ENCODE results near the gene DHFR.

Gene DHFR

DNA sequence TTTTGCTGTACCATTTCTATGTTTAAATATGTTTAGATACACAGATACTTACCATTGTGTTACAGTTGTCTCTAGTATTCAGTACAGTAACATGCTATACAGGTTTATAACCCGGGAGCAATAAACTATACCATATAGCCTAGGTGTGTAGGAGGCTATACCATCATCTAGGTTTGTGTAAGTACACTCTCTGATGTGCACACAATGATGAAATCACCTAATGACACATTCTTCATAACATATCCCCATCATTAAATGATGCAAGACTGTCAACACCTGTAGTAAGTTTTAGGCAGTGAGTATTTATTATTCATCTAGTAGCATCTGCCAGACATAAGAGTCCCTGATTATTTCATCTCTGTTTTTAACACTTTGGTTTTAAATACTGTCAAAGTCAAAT, 7.3 kb upstream of the DHFR start:
- TF ChIP-seq NFIC (IDR thresholded peaks at IDR 0.05) (no peak), RAD21 (IDR thresholded peaks at IDR 0.05; ENCODE audit: low read depth) (no peak), FOXM1 (IDR thresholded peaks at IDR 0.05; ENCODE audit: borderline replicate concordance, low read depth) (no peak), CEBPB (IDR thresholded peaks at IDR 0.05) (no peak), TCF12 (IDR thresholded peaks at IDR 0.05; ENCODE audit: low read depth) (no peak), EP300 (IDR thresholded peaks at IDR 0.05; ENCODE audit: borderline replicate concordance) (no peak), EGR1 (IDR thresholded peaks at IDR 0.05) (no peak), ZBTB7A (IDR thresholded peaks at IDR 0.05; ENCODE audit: low read depth) (no peak), CREB1 (IDR thresholded peaks at IDR 0.05; ENCODE audit: low read depth) (no peak)
- TF ChIP-seq, protein P1, sequence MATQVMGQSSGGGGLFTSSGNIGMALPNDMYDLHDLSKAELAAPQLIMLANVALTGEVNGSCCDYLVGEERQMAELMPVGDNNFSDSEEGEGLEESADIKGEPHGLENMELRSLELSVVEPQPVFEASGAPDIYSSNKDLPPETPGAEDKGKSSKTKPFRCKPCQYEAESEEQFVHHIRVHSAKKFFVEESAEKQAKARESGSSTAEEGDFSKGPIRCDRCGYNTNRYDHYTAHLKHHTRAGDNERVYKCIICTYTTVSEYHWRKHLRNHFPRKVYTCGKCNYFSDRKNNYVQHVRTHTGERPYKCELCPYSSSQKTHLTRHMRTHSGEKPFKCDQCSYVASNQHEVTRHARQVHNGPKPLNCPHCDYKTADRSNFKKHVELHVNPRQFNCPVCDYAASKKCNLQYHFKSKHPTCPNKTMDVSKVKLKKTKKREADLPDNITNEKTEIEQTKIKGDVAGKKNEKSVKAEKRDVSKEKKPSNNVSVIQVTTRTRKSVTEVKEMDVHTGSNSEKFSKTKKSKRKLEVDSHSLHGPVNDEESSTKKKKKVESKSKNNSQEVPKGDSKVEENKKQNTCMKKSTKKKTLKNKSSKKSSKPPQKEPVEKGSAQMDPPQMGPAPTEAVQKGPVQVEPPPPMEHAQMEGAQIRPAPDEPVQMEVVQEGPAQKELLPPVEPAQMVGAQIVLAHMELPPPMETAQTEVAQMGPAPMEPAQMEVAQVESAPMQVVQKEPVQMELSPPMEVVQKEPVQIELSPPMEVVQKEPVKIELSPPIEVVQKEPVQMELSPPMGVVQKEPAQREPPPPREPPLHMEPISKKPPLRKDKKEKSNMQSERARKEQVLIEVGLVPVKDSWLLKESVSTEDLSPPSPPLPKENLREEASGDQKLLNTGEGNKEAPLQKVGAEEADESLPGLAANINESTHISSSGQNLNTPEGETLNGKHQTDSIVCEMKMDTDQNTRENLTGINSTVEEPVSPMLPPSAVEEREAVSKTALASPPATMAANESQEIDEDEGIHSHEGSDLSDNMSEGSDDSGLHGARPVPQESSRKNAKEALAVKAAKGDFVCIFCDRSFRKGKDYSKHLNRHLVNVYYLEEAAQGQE (IDR thresholded peaks at IDR 0.05; ENCODE audit: low read depth), result no peak

GRCh38 chr5:80659106-80659505, 4.3 kb upstream of the DHFR start:
- no peak for TF ChIP-seq EGR1 (IDR thresholded peaks at IDR 0.05)

DNA sequence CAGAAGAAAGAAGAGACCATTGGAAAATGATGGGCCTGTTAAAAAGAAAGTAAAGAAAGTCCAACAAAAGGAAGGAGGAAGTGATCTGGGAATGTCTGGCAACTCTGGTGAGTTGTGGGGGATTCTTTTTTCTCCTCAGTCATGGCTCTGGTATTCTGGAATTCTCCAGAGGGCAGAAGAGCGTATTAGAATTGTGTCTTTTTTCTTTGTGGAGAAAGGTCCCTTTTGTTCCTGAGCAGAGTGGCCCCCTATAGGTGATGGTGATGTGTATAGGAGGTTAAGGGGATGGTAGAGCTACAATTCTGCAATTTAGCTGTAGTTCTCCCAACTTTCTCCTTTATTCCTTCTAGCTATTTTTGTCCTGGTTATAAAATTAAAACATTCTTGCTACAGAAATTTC, 1.6 kb upstream of the DHFR start:
- 0 out of 2 replicates have a peak, but pooled peaks have one; percentile 5 for TF ChIP-seq RAD21 (IDR thresholded peaks at IDR 0.05; ENCODE audit: low read depth)
- TF ChIP-seq TCF12 (IDR thresholded peaks at IDR 0.05; ENCODE audit: low read depth), result no peak

DNA sequence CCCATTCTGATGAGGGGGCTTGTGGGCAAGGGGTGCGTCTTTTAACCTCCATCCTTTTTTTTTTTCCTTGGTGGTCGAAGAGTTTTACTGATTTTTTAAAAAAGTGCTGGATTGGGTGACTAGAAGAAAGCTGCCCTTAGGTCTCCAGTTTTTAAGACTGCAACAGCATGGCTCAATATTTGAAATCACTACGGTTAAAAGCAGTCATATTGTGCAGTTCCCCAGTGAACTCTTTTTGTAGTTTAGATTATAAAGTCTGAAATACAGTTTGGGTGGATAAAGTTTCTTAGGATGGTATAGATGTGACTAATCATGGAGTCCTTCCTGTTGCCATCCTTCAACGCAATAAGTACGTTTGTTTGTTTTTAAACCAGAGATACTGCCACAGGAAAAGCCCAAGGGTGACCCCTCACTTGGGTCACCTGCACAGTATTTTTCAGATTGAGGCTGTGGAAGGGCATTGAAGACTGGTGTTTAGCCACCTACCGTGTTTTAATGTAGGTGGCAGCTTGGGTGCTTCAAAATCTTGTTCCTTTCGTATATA, 520 bp upstream of the DHFR start:
- TF ChIP-seq TCF12 (IDR thresholded peaks at IDR 0.05; ENCODE audit: low read depth) (no peak), TEAD4 (IDR thresholded peaks at IDR 0.05) (no peak), EP300 (IDR thresholded peaks at IDR 0.05; ENCODE audit: borderline replicate concordance) (no peak), YY1 (IDR thresholded peaks at IDR 0.05; ENCODE audit: low read depth) (no peak), FOXM1 (IDR thresholded peaks at IDR 0.05; ENCODE audit: borderline replicate concordance, low read depth) (no peak)
- TF ChIP-seq, protein P1 (IDR thresholded peaks at IDR 0.05; ENCODE audit: low read depth), result no peak

DNA sequence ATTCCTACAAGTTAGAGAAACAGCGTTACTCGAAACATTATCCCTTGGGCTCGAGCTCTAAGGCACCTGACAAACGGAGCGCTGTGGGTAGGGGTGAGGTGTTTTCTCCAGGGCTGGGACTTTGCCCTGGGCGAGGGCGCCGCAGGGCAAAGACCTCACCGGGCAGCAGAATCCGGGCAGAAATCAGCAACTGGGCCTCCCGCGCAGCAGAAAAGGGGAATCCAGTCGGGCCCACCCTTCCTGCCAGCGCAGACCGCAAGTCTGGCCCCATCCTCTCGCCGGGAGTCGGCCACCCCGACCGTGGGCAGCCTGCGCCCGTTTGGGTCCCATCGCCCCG, 761 bp downstream of the DHFR start:
- TF ChIP-seq ZBTB7A (IDR thresholded peaks at IDR 0.05; ENCODE audit: low read depth), result no peak
- no peak for TF ChIP-seq USF1 (IDR thresholded peaks at IDR 0.05)
- TF ChIP-seq YY1 (IDR thresholded peaks at IDR 0.05; ENCODE audit: low read depth), result no peak
- TF ChIP-seq NFIC (IDR thresholded peaks at IDR 0.05), result no peak
- TF ChIP-seq TAF1 (IDR thresholded peaks at IDR 0.05; ENCODE audit: low read depth), result no peak
- TF ChIP-seq FOXM1 (IDR thresholded peaks at IDR 0.05; ENCODE audit: borderline replicate concordance, low read depth), result no peak
- TF ChIP-seq CREB1 (IDR thresholded peaks at IDR 0.05; ENCODE audit: low read depth), result no peak
- TF ChIP-seq TCF12 (IDR thresholded peaks at IDR 0.05; ENCODE audit: low read depth), result no peak
- TF ChIP-seq RAD21 (IDR thresholded peaks at IDR 0.05; ENCODE audit: low read depth), result no peak
- TF ChIP-seq EGR1 (IDR thresholded peaks at IDR 0.05), result no peak
- TF ChIP-seq, protein P2, sequence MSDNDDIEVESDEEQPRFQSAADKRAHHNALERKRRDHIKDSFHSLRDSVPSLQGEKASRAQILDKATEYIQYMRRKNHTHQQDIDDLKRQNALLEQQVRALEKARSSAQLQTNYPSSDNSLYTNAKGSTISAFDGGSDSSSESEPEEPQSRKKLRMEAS (IDR thresholded peaks at IDR 0.05), result no peak

DNA sequence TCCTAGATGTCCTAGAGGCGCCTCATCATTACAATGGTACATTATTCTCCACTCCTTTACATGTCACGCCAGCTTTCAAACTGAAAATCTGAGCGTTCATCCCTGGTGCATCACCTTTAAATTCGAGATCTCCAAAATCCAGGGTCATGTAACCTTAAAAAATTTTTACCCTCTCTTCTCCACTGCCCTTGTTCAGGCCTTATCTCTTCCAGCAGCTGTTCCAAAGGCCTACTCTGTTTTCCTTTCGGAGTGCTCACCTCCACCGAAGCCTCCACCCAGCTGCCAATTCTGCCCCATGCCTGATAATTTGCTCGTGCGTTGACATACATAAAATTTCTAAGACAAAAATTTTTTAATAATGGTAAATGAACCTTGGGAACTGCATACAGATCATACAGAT, 1.3 kb downstream of the DHFR start:
- TF ChIP-seq EP300 (IDR thresholded peaks at IDR 0.05; ENCODE audit: borderline replicate concordance), result no peak
- no peak for TF ChIP-seq ZBTB7A (IDR thresholded peaks at IDR 0.05; ENCODE audit: low read depth)
- TF ChIP-seq TEAD4 (IDR thresholded peaks at IDR 0.05), result no peak
- TF ChIP-seq USF1 (IDR thresholded peaks at IDR 0.05), result no peak
- TF ChIP-seq NFIC (IDR thresholded peaks at IDR 0.05), result no peak
- TF ChIP-seq CEBPB (IDR thresholded peaks at IDR 0.05), result no peak
- TF ChIP-seq, protein P2 (IDR thresholded peaks at IDR 0.05), result no peak
- TF ChIP-seq YY1 (IDR thresholded peaks at IDR 0.05; ENCODE audit: low read depth), result no peak
- TF ChIP-seq TAF1 (IDR thresholded peaks at IDR 0.05; ENCODE audit: low read depth), result no peak
- TF ChIP-seq CREB1 (IDR thresholded peaks at IDR 0.05; ENCODE audit: low read depth), result no peak
- no peak for TF ChIP-seq FOXM1 (IDR thresholded peaks at IDR 0.05; ENCODE audit: borderline replicate concordance, low read depth)
- no peak for TF ChIP-seq EGR1 (IDR thresholded peaks at IDR 0.05)
- TF ChIP-seq RAD21 (IDR thresholded peaks at IDR 0.05; ENCODE audit: low read depth), result no peak
- TF ChIP-seq TCF12 (IDR thresholded peaks at IDR 0.05; ENCODE audit: low read depth), result no peak
- TF ChIP-seq, protein P1 (IDR thresholded peaks at IDR 0.05; ENCODE audit: low read depth), result no peak

Data from Ishikawa (cell line).